OCI-LY7 (cell line): ENCODE measurements around the gene DVL1.

Experiments
- CTCF ChIP-seq: fragments of 200-600 bp; sonication (generic); conservative IDR thresholded peaks from 2 replicates; pipeline ENCODE4 v1.5.1; 2014; ENCODE audit warnings: mild to moderate bottlenecking, antibody characterized with exemption, low read length, moderate library complexity, mixed read lengths
- EZH2phosphoT487 ChIP-seq: fragments of 200-600 bp; sonication (generic); IDR thresholded peaks from 2 replicates; pipeline ENCODE4 v1.6.1; 2018; ENCODE audit warnings: low read depth, borderline replicate concordance, mild to moderate bottlenecking, mixed run types, antibody characterized with exemption, low read length, moderate library complexity, mixed read lengths

GRCh38 chr1:1376551-1377226 is 27.5 kb upstream of the DVL1 start:
- TF ChIP-seq CTCF, result no peak
- TF ChIP-seq EZH2phosphoT487, result no peak
